Caco-2 (cell line): ENCODE data around the gene CDH11. TPM values are rescaled to one million over a fixed set of nuclear protein-coding genes. Genes with fewer than 3 reads are reported as not detected.

Experiments
- BruUV-seq: library from RNA; stranded (reverse); fragments of 400-500 nt; replicated peaks from 2 replicates; lab custom pipeline; 2021; lab: Mats Ljungman, UMichigan
- CTCF ChIA-PET: fragments of 300-600 bp; sonication (Branson Sonifier 250); formaldehyde crosslinking; loops from one replicate; lab custom pipeline; 2022; ENCODE audit warnings: antibody characterized with exemption; lab: Charles Lee
- POLR2A ChIA-PET: fragments of 300-600 bp; sonication (Branson Sonifier 250); formaldehyde crosslinking; loops from one replicate; lab custom pipeline; 2022; ENCODE audit warnings: antibody characterized with exemption; lab: Charles Lee
- DNase-seq, 2 experiments: peaks; one replicate each; pipeline versions ENCODE4 v3.0.0 to v3.0.0-alpha.2; 2020 to 2022
- H3K27me3 ChIP-seq: replicated peaks from 2 replicates; pipeline ENCODE4 v1.6.0; 2011; ENCODE audit warnings: low read length; ENCODE audit not compliant: control insufficient read depth, insufficient read depth
- H3K36me3 ChIP-seq: 2 replicates; pipeline ENCODE4 v1.5.1; 2011; ENCODE audit warnings: low read length; ENCODE audit not compliant: control insufficient read depth, insufficient read depth
- H3K4me1 ChIP-seq: fragments of 250-450 bp; sonication (Bioruptor Pico); 2 replicates; pipeline ENCODE4 v1.5.1; 2020; ENCODE audit warnings: mild to moderate bottlenecking
- H3K4me3 ChIP-seq: 2 replicates; pipeline ENCODE4 v1.5.1; 2011; ENCODE audit warnings: low read depth, mild to moderate bottlenecking, control low read depth, low read length
- H3K9me3 ChIP-seq: fragments of 250-450 bp; sonication (Bioruptor Pico); 2 replicates; pipeline ENCODE4 v1.5.1; 2020; ENCODE audit warnings: mild to moderate bottlenecking, moderate library complexity
- H3K27ac Mint-ChIP-seq: one replicate; pipeline ENCODE4 v1.8.0; 2022; ENCODE audit warnings: mixed read lengths; ENCODE audit not compliant: unreplicated experiment
- H3K27me3 Mint-ChIP-seq: one replicate; pipeline ENCODE4 v1.8.0; 2022; ENCODE audit warnings: mixed read lengths; ENCODE audit not compliant: insufficient read depth, unreplicated experiment
- H3K36me3 Mint-ChIP-seq: one replicate; pipeline ENCODE4 v1.8.0; 2022; ENCODE audit warnings: mild to moderate bottlenecking, mixed read lengths; ENCODE audit not compliant: insufficient read depth, unreplicated experiment
- H3K4me1 Mint-ChIP-seq: one replicate; pipeline ENCODE4 v1.8.0; 2022; ENCODE audit warnings: low read depth, mixed read lengths; ENCODE audit not compliant: unreplicated experiment
- H3K4me3 Mint-ChIP-seq: one replicate; pipeline ENCODE4 v1.8.0; 2022; ENCODE audit warnings: mild to moderate bottlenecking, moderate library complexity, mixed read lengths; ENCODE audit not compliant: unreplicated experiment
- H3K9me3 Mint-ChIP-seq: one replicate; pipeline ENCODE4 v1.8.0; 2022; ENCODE audit warnings: mixed read lengths; ENCODE audit not compliant: unreplicated experiment
- intact Hi-C: fragments of 100-400 bp; cut with micrococcal nuclease; formaldehyde crosslinking; loops from one replicate; pipeline ENCODE4 v1.10.0; 2022; ENCODE audit not compliant: unreplicated experiment
- total RNA-seq: library from RNA; stranded (reverse); gene quantifications from 2 replicates; pipeline ENCODE4 v1.2.3, GENCODE V29; 2022
- TF ChIP-seq, protein P1 (sequence below), 2 experiments: fragments of 200-600 bp in 1 of 2; IDR thresholded peaks; 1 replicate in 1 of 2; 2 replicates in 1 of 2; pipeline versions ENCODE4 v1.5.1 to v1.8.0; 2011 to 2022; ENCODE audit warnings: antibody characterized with exemption in 1 of 2, control low read depth in 1 of 2, inconsistent platforms in 1 of 2, low read depth in 1 of 2, low read length in 1 of 2, mild to moderate bottlenecking in 1 of 2, moderate library complexity in 1 of 2; ENCODE audit not compliant: insufficient read depth in 1 of 2, severe bottlenecking in 1 of 2, unreplicated experiment in 1 of 2

The CDH11 gene
- total RNA-seq, 1 experiment from 2014 or later, result not detected

DNA sequence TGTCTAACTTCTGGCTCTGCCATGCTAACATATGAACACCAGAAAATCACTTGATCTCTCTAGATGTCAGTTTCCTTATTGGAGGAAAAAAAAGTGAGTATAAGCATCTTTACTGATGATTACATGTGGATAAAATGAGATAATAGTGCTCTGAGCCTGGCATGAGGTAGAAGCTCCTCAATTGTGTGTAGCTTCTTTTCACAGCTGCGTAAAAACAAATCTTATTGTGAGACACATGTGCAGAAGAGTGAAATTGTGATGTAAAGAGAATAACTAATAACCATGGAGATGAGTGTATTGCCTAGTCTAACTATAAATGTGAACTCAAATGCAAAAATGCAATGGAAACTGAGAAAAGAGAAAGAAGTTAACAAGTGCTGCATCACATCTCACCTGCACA, 44.7 kb downstream of the CDH11 start:
- CTCF ChIA-PET, result no interaction called here
- no peaks in the 10 kb centered on the region; the same call in 1 of the 2 replicates for H3K27me3 ChIP-seq
- H3K9me3 ChIP-seq, result no peaks in the 10 kb centered on the region
- no peak overlapping the region for H3K4me3 ChIP-seq
- H3K9me3 Mint-ChIP-seq, result no peaks in the 10 kb centered on the region
- no peak overlapping the region for H3K4me3 Mint-ChIP-seq
- no peaks in the 10 kb centered on the region for H3K36me3 Mint-ChIP-seq
- no peaks in the 10 kb centered on the region for H3K36me3 ChIP-seq
- no peak overlapping the region for H3K27ac Mint-ChIP-seq
- intact Hi-C loops, result no loop called here
- no TSS peak for BruUV-seq
- TF ChIP-seq, protein P1, sequence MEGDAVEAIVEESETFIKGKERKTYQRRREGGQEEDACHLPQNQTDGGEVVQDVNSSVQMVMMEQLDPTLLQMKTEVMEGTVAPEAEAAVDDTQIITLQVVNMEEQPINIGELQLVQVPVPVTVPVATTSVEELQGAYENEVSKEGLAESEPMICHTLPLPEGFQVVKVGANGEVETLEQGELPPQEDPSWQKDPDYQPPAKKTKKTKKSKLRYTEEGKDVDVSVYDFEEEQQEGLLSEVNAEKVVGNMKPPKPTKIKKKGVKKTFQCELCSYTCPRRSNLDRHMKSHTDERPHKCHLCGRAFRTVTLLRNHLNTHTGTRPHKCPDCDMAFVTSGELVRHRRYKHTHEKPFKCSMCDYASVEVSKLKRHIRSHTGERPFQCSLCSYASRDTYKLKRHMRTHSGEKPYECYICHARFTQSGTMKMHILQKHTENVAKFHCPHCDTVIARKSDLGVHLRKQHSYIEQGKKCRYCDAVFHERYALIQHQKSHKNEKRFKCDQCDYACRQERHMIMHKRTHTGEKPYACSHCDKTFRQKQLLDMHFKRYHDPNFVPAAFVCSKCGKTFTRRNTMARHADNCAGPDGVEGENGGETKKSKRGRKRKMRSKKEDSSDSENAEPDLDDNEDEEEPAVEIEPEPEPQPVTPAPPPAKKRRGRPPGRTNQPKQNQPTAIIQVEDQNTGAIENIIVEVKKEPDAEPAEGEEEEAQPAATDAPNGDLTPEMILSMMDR (IDR thresholded peaks at IDR 0.05; ENCODE audit: insufficient read depth in 1 of 2, low read depth in 1 of 2, low read length in 1 of 2, severe bottlenecking in 1 of 2, unreplicated experiment in 1 of 2), result no peak
- no peaks in the 10 kb centered on the region for H3K4me1 ChIP-seq
- H3K4me1 Mint-ChIP-seq, result no peaks in the 10 kb centered on the region
- peaks cover 4% of the 10 kb centered on the region for H3K27me3 Mint-ChIP-seq
- DNase-seq, result no peak
- POLR2A ChIA-PET, result no interaction called here

GRCh38 chr16:65075877-65076276, 46.0 kb downstream of the CDH11 start:
- H3K36me3 Mint-ChIP-seq, result no peaks in the 10 kb centered on the region
- ChIA-PET CTCF (no interaction called here), POLR2A (no interaction called here)
- no peaks in the 10 kb centered on the region; the same call in 1 of the 2 replicates for H3K27me3 ChIP-seq
- H3K4me3 Mint-ChIP-seq, result no peak overlapping the region
- no peak for DNase-seq
- intact Hi-C loops, result no loop called here
- no peaks in the 10 kb centered on the region for H3K36me3 ChIP-seq
- no peak overlapping the region for H3K4me3 ChIP-seq
- no peaks in the 10 kb centered on the region for H3K4me1 Mint-ChIP-seq
- TF ChIP-seq, protein P1 (IDR thresholded peaks at IDR 0.05; ENCODE audit: insufficient read depth in 1 of 2, low read depth in 1 of 2, low read length in 1 of 2, severe bottlenecking in 1 of 2, unreplicated experiment in 1 of 2), result no peak
- no peak overlapping the region for H3K27ac Mint-ChIP-seq
- H3K4me1 ChIP-seq, result peaks cover 5% of the 10 kb centered on the region
- no TSS peak for BruUV-seq
- H3K9me3 ChIP-seq, result no peaks in the 10 kb centered on the region
- H3K27me3 Mint-ChIP-seq, result peaks cover 4% of the 10 kb centered on the region
- no peaks in the 10 kb centered on the region for H3K9me3 Mint-ChIP-seq

DNA sequence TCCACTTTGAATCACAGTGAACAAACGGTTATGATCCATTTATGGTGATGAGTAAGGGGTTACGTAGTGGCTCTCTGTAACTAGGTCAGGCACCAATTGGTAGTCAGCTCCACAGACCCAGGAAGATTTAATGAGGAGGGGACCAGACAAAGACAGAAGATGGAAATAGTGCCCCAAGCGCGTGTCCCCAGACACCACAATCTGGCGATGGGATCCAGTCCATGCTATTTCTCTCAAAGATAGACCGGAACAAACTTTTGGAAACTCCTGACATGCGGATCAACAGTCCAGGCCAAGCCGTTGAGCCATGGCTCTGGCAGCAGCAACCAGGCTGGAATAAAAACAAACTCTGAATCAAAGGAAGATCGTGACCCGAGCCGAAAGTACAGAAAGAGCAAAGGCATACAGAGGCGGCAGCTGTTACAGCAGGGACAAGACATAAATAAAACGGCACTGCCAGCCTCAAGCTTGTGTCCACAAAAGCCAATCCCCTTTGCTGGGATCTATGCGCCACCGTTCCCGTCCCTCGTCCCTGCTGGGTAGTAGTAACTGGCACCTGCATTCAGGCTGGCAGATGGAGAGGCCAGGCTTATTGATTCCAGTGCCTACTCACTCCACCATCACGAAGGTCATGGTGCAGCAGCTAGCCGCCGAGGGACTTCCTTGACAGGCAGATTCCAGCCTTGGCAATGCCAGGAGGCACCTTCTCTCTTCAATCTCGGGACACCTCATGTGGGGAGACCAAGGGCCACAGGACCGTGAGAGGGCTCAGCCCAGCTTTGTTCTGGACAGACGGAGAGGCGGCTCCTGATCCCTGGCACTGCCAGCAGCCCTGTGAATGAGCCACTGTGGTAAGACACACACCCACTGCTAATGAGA, 50.2 kb downstream of the CDH11 start:
- Histone ChIP-seq H3K4me3 (no peak overlapping the region), H3K9me3 (no peaks in the 10 kb centered on the region), H3K4me1 (peaks cover 11% of the 10 kb centered on the region), H3K36me3 (no peaks in the 10 kb centered on the region), H3K27me3 (no peaks in the 10 kb centered on the region; the same call in 1 of the 2 replicates)
- H3K4me3 Mint-ChIP-seq, result no peak overlapping the region
- intact Hi-C loops, result no loop called here
- TF ChIP-seq, protein P1 (IDR thresholded peaks at IDR 0.05; ENCODE audit: insufficient read depth in 1 of 2, low read depth in 1 of 2, low read length in 1 of 2, severe bottlenecking in 1 of 2, unreplicated experiment in 1 of 2), result no peak
- no peaks in the 10 kb centered on the region for H3K9me3 Mint-ChIP-seq
- no peak overlapping the region for H3K27ac Mint-ChIP-seq
- DNase-seq, result no peak
- H3K36me3 Mint-ChIP-seq, result peaks cover 6% of the 10 kb centered on the region
- ChIA-PET CTCF (no interaction called here), POLR2A (no interaction called here)
- H3K27me3 Mint-ChIP-seq, result peaks cover 11% of the 10 kb centered on the region
- BruUV-seq, result no TSS peak
- no peaks in the 10 kb centered on the region for H3K4me1 Mint-ChIP-seq
